Neutrophil (primary cell): ENCODE data around the gene EMC9.
A peak's percentile ranks its signal among the peaks of the same experiment; 100 is the strongest.

Experiments used
- H3K27ac ChIP-seq: fragments of 200-600 bp; sonication (generic); 2 replicates; pipeline ENCODE4 v1.5.1; 2016; ENCODE audit warnings: mild to moderate bottlenecking, moderate library complexity
- H3K27me3 ChIP-seq: fragments of 200-600 bp; sonication (generic); 2 replicates; pipeline ENCODE4 v1.6.0; 2016; ENCODE audit warnings: mild to moderate bottlenecking
- H3K36me3 ChIP-seq: fragments of 200-600 bp; sonication (generic); 2 replicates; pipeline ENCODE4 v1.5.1; 2017
- H3K4me1 ChIP-seq, 2 experiments: fragments of 200-600 bp in 1 of 2; sonication (generic) in 1 of 2; 1 replicate in 1 of 2; 2 replicates in 1 of 2; pipeline versions ENCODE4 v1.5.1 to v1.6.1; 2013 to 2016; ENCODE audit warnings: low read depth in 1 of 2, low read length in 1 of 2, mild to moderate bottlenecking in 1 of 2, moderate library complexity in 1 of 2; ENCODE audit not compliant: control insufficient read depth in 1 of 2, insufficient read depth in 1 of 2
- H3K4me3 ChIP-seq, 2 experiments: fragments of 200-600 bp in 1 of 2; sonication (generic) in 1 of 2; 1 replicate in 1 of 2; 2 replicates in 1 of 2; pipeline ENCODE4 v1.5.1; 2013 to 2016; ENCODE audit warnings: low read depth in 1 of 2, low read length in 1 of 2, mild to moderate bottlenecking in 1 of 2, moderate library complexity in 1 of 2
- H3K9me3 ChIP-seq: fragments of 200-600 bp; sonication (generic); 2 replicates; pipeline ENCODE4 v1.5.1; 2016
- CTCF ChIP-seq: fragments of 200-600 bp; sonication (generic); IDR thresholded peaks from 2 replicates; pipeline ENCODE4 v1.5.1; 2016; ENCODE audit warnings: antibody characterized with exemption

Gene EMC9

DNA sequence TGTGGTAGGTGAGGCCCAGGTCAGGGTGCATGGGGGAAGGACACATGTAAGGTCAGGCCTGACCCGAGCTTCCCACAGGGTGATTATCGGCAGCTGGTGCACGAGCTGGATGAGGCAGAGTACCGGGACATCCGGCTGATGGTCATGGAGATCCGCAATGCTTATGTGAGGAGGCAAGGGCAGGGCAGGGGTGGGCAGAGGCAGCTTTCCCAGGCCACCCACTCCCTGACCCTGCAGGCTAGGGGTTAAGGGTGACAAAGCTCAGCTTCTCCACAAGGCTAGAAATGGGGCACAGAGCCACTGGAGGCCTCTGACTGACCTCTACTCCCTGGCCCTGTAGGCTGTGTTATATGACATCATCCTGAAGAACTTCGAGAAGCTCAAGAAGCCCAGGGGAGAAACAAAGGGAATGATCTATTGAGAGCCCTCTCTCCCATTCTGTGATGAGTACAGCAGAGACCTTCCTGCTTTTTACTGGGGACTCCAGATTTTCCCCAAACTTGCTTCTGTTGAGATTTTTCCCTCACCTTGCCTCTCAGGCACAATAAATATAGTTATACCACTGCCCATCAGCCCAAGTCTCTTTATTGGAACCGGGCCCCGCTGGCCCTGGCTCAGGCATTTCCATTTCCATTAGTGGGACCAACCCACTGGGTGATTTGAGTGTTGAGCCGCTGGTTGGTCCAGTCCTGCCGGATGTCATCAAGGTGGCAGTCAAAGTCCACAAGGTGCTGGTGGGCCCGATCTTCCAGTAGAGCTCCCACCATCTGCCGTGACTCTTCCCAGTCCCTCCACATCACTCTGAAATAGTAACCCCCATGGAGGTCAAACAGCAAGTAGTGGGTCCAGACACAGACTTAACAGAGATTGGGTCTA is 2.8 kb downstream of the EMC9 start:
- Histone ChIP-seq H3K9me3 (no peaks in the 10 kb centered on the region), H3K27ac (peak overlapping the region; percentile 15), H3K27me3 (no peaks in the 10 kb centered on the region), H3K4me1 (peaks cover 45 to 52% of the 10 kb centered on the region in 2 experiments), H3K4me3 (no peak overlapping the region), H3K36me3 (peaks cover 27% of the 10 kb centered on the region)
- no peak for TF ChIP-seq CTCF

DNA sequence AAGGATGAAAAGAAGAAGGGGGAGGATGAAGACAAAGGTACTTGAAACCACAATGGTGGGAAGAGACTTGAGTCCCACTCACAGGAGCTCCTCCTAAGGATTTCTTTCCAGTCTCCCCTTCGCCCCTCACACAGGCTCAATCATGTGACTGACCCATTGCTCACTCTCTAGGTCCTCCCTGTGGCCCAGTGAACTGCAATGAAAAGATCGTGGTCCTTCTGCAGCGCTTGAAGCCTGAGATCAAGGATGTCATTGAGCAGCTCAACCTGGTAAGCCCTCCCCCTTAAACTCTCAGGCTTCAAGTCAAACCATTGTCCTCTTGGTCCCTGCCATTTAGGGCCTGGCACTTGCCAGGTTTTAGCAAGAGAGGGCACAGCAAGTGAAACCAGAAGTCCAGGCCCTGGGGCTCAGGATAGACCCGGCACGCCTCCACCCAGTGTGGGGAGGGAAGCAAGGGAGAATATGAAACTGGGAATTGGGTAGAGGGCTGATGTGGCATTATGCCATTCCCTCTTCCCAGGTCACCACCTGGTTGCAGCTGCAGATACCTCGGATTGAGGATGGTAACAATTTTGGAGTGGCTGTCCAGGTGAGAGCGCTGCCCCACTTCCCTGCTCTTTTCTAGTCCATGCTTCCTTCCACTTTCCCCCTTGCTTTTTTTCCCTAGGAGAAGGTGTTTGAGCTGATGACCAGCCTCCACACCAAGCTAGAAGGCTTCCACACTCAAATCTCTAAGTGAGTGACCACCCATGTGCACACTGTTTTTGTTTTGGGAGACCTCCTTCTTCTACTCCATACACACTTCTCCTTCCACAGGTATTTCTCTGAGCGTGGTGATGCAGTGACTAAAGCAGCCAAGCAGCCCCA is 3.6 kb downstream of the EMC9 start:
- Histone ChIP-seq H3K27ac (peak overlapping the region; percentile 15), H3K4me1 (peaks cover 45 to 52% of the 10 kb centered on the region in 2 experiments), H3K27me3 (no peaks in the 10 kb centered on the region), H3K4me3 (peak overlapping the region; percentile 1 to 98), H3K9me3 (no peaks in the 10 kb centered on the region), H3K36me3 (peaks cover 27% of the 10 kb centered on the region)
- TF ChIP-seq CTCF: no peak

DNA sequence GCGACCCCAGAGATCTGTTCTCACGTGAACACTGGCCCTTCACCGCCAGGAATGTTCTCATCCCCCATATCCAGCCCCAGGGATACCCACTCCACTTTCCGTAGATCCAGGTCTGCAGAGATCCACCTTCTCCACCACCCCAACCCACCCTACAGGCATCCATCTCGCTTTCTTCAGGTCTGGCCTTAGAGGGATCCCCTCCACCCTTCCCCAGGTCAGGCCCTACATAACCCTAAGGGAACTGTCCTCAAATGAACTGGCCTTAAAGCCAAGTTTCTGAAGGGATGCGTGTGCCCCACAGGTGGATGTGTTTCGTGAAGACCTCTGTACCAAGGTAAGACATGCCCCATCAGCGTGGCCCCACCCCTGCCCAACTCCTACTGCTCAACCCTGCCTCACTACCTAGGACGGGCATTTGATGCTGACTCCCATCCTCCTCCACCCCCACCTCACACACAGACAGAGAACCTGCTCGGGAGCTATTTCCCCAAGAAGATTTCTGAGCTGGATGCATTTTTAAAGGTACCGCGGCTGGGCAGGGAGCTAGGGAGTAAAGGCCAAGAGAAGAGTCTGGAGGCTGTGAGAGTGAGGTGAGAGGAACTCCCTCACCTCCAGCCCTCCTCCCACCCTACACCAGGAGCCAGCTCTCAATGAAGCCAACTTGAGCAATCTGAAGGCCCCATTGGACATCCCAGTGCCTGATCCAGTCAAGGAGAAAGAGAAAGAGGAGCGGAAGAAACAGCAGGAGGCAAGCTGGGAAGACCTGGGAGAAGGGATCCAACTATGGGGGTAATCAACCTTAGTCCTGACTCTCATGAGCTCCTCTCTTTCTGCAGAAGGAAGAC is 4.5 kb downstream of the EMC9 start:
- H3K27me3 ChIP-seq: no peaks in the 10 kb centered on the region
- H3K9me3 ChIP-seq: no peaks in the 10 kb centered on the region
- peaks cover 34% of the 10 kb centered on the region for H3K36me3 ChIP-seq
- H3K27ac ChIP-seq: peak overlapping the region; percentile 94
- peak overlapping the region; percentile 88 to 98 for H3K4me3 ChIP-seq
- H3K4me1 ChIP-seq: peaks cover 40 to 48% of the 10 kb centered on the region in 2 experiments
- TF ChIP-seq CTCF: no peak

DNA sequence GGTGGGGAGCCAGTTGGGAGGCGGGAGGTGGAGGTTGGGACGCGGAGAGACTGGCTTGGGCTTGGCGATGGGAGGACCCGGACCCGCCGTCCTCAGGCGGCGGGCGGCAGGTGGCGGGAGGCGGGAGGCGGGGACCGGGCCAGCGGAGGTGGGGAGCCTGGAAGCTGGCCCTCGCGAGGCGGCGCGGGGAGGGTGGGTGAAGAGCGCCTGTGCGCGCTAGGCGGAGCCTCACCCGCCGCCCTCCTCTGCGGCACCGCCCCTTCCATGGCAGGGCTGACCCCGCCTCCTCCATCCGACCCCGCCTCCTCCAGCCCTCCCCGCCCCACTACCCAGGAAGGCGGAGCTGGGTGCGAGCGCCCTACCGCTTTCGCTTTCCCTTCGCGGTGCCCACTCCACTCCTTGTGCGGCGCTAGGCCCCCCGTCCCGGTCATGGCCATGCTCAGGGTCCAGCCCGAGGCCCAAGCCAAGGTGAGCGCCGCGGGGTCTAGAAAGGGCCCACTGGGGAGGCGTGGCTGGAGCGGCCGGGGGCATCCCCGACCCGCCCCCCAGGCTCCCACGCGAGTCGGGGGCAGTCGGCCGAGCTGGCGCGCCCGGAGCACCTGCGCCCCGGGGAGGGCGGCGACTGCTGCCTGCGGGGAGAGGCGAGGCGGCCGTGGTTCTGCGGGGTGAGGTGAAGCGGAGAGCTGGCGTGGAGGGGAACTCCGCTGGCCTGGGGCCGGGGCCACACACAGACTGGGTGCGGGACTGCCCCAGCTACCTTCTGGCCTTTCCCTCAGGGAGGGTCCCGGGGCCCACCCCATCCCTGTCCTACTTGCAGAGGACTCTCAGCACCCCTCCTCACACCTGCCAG is 5.3 kb downstream of the EMC9 start, which contains the start of gene PSME1:
PSME1 (plus strand) TSS at position 361 of the 850 bp plus-strand sequence; CDS start at position 430, 69 bp downstream.
- Histone ChIP-seq H3K36me3 (peaks cover 39% of the 10 kb centered on the region), H3K27ac (peak within 1 kb of the TSS; percentile 94), H3K4me3 (peak within 1 kb of the TSS; percentile 88 to 98), H3K27me3 (no peaks in the 10 kb centered on the region), H3K4me1 (peaks cover 34 to 43% of the 10 kb centered on the region in 2 experiments), H3K9me3 (no peaks in the 10 kb centered on the region)
- TF ChIP-seq CTCF: peak; percentile 43
